ENCODE results near the gene GPR153.

GRCh38 chr1:6198646-6199297 lies 62.1 kb downstream of the GPR153 start:
- TF ChIP-seq CTCF (IDR thresholded peaks at IDR 0.05): no peak
- no peak for TF ChIP-seq POLR2A (IDR thresholded peaks at IDR 0.05)
